ENCODE results near the gene CBLL1. TPM values are rescaled to one million over a fixed set of nuclear protein-coding genes. Genes with fewer than 3 reads are reported as not detected.

Gene CBLL1
- total RNA-seq, 1 experiment from 2014 or later, result 35.0 TPM

DNA sequence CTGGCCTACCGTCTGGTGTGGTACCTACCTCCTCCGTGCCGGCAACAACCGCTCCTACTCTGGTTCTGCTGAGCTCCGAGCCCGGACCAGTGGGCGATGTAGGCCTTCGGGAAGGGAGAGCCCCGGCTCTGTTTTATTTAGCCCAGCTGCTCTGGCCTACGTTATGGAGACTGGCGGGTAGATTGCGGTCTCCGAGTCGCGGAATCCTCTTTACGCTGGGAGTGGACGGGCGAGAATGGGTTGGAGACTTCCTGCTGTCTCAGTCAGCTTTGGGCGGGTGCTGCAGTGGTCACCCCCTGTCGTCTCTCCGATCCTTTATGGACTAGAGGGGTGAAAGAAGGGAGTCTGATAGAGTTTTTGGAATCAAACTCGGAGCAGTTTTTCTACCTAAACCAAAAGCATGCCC, 406 bp downstream of the CBLL1 start:
- peak overlapping the region; percentile 86 for H3K27ac ChIP-seq (ENCODE audit: low read depth, low read length)
- peak overlapping the region; percentile 83 for H3K9ac ChIP-seq (ENCODE audit: low read length)
- TF ChIP-seq, protein P1, sequence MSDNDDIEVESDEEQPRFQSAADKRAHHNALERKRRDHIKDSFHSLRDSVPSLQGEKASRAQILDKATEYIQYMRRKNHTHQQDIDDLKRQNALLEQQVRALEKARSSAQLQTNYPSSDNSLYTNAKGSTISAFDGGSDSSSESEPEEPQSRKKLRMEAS (IDR thresholded peaks at IDR 0.05), result peak; percentile 0; the same call in 1 of the 2 replicates
- no peak for TF ChIP-seq SP1 (IDR thresholded peaks at IDR 0.05; ENCODE audit: low read depth)
- TF ChIP-seq ZFX (IDR thresholded peaks at IDR 0.05), result peak; percentile 65; the same call in 1 of the 2 replicates
- CTCF ChIA-PET, result interaction anchor here (1.7 to 3.7 kb wide), 3 partner anchors 129 to 135 kb away, joined by 9 to 48 read pairs (median 29); no protein-coding TSS in a partner anchor
- ATAC-seq, result peak; percentile 50
- H3K9me3 ChIP-seq (ENCODE audit: control insufficient read depth in 1 of 2, insufficient read depth in 1 of 2, low read depth in 1 of 2, low read length in 2 of 2), result no peaks in the 10 kb centered on the region
- H3K79me2 ChIP-seq (ENCODE audit: insufficient read depth, low read length), result peaks cover 55% of the 10 kb centered on the region
- H3K36me3 ChIP-seq (ENCODE audit: control insufficient read depth in 1 of 2, insufficient read depth in 2 of 2, low read length in 2 of 2), result peaks cover 0 to 4% of the 10 kb centered on the region in 2 experiments; a peak in 2 of 4 replicates
- intact Hi-C loops (cut with micrococcal nuclease), result no loop called here
- H3K4me1 ChIP-seq (ENCODE audit: control insufficient read depth in 1 of 2, insufficient read depth in 2 of 2, low read length in 2 of 2), result peaks cover 15 to 22% of the 10 kb centered on the region in 2 experiments
- peak overlapping the region; percentile 90 for H3K4me2 ChIP-seq (ENCODE audit: low read length)
- peaks cover 21% of the 10 kb centered on the region; the same call in 1 of the 2 replicates for H4K20me1 ChIP-seq (ENCODE audit: insufficient read depth)
- H3K9me2 ChIP-seq (ENCODE audit: insufficient read depth), result no peaks in the 10 kb centered on the region
- POLR2A ChIA-PET, result interaction anchor here (1.7 kb wide), 1 partner anchor 135 kb away, joined by 11 read pairs; no protein-coding TSS in a partner anchor
- BruUV-seq (replicated peaks), result TSS peak; percentile 41
- no peaks in the 10 kb centered on the region for H3K27me3 ChIP-seq (ENCODE audit: insufficient read depth, low read length)
- DNase-seq (ENCODE audit: low read depth, low spot score), result no peak
- no peak overlapping the region for H2AFZ ChIP-seq (ENCODE audit: low read depth, low read length, poor library complexity, severe bottlenecking)
- RAD21 ChIA-PET (ENCODE audit: low non-redundant PET in 1 of 2, low total read pairs in 2 of 2, uncharacterized antibody in 2 of 2, unreplicated experiment in 2 of 2), result no interaction called here
- peak overlapping the region; percentile 86 to 89 for H3K4me3 ChIP-seq (replicated peaks in 1 of 2; ENCODE audit: low read depth in 1 of 2, low read length in 2 of 2)

DNA sequence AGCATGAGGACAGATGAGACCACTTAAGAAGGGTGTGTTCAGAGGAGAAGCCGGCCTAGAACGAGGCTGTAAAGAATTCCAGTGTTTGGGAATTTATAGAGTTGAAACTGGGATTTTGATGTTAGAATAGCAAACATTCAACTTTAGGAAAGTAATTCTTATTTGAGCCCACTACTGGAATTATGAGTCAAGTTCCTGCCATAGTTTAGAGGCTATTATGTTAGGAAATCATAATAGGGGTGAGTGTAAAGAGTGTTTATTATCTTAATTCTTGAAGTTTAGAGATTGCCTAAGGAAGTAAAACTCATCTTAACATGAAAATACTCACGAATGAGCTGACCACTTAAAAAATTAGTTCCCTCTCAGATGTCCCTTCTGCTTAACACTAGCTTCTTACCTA, 2.1 kb downstream of the CBLL1 start:
- TF ChIP-seq POLR2A (IDR thresholded peaks at IDR 0.05; ENCODE audit: borderline replicate concordance, extremely low read depth, insufficient read depth, insufficient read length) (no peak), CBX3 (IDR thresholded peaks at IDR 0.05; ENCODE audit: low read depth) (no peak), ELF1 (IDR thresholded peaks at IDR 0.05; ENCODE audit: borderline replicate concordance, low read depth) (no peak), TCF7L2 (IDR thresholded peaks at IDR 0.05; ENCODE audit: borderline replicate concordance, extremely low read depth, insufficient read depth, insufficient read length) (no peak)
- TF ChIP-seq, protein P2, sequence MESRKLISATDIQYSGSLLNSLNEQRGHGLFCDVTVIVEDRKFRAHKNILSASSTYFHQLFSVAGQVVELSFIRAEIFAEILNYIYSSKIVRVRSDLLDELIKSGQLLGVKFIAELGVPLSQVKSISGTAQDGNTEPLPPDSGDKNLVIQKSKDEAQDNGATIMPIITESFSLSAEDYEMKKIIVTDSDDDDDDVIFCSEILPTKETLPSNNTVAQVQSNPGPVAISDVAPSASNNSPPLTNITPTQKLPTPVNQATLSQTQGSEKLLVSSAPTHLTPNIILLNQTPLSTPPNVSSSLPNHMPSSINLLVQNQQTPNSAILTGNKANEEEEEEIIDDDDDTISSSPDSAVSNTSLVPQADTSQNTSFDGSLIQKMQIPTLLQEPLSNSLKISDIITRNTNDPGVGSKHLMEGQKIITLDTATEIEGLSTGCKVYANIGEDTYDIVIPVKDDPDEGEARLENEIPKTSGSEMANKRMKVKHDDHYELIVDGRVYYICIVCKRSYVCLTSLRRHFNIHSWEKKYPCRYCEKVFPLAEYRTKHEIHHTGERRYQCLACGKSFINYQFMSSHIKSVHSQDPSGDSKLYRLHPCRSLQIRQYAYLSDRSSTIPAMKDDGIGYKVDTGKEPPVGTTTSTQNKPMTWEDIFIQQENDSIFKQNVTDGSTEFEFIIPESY (IDR thresholded peaks at IDR 0.05; ENCODE audit: extremely low read depth, insufficient replicate concordance, low read length), result no peak
- Histone ChIP-seq H3K4me1 (ENCODE audit: control insufficient read depth in 1 of 2, insufficient read depth in 2 of 2, low read length in 2 of 2) (peaks cover 15 to 22% of the 10 kb centered on the region in 2 experiments), H3K9me3 (ENCODE audit: control insufficient read depth in 1 of 2, insufficient read depth in 1 of 2, low read depth in 1 of 2, low read length in 2 of 2) (no peaks in the 10 kb centered on the region), H3K9me2 (ENCODE audit: insufficient read depth) (no peaks in the 10 kb centered on the region), H3K9ac (ENCODE audit: low read length) (no peak overlapping the region), H3K79me2 (ENCODE audit: insufficient read depth, low read length) (peaks cover 70% of the 10 kb centered on the region), H3K36me3 (ENCODE audit: control insufficient read depth in 1 of 2, insufficient read depth in 2 of 2, low read length in 2 of 2) (peaks cover 3 to 12% of the 10 kb centered on the region in 2 experiments; a peak in 2 of 4 replicates), H3K4me2 (ENCODE audit: low read length) (peak overlapping the region; percentile 90), H3K27ac (ENCODE audit: low read depth, low read length) (no peak overlapping the region), H3K4me3 (replicated peaks in 1 of 2; ENCODE audit: low read depth in 1 of 2, low read length in 2 of 2) (no peak overlapping the region), H4K20me1 (ENCODE audit: insufficient read depth) (peaks cover 21% of the 10 kb centered on the region; the same call in 1 of the 2 replicates), H3K27me3 (ENCODE audit: insufficient read depth, low read length) (no peaks in the 10 kb centered on the region), H2AFZ (ENCODE audit: low read depth, low read length, poor library complexity, severe bottlenecking) (no peak overlapping the region)
- CTCF ChIA-PET, result no interaction called here
- no peak for ATAC-seq
- intact Hi-C loops (cut with micrococcal nuclease), result no loop called here
- RAD21 ChIA-PET (ENCODE audit: low non-redundant PET in 1 of 2, low total read pairs in 2 of 2, uncharacterized antibody in 2 of 2, unreplicated experiment in 2 of 2), result no interaction called here
- no peak for DNase-seq (ENCODE audit: low read depth, low spot score)
- POLR2A ChIA-PET, result no interaction called here
- BruUV-seq (replicated peaks), result no TSS peak
